Inflammatory macrophage treated with lipopolysaccharide for 1 hour (primary cell): ENCODE results near the gene SH3RF3.

Experiments
- DNase-seq, 2 donors: peaks; one replicate each; pipeline ENCODE4 v3.0.0-alpha.2; 2020 to 2022

Gene SH3RF3

GRCh38 chr2:109402980-109403840 is 274.2 kb downstream of the SH3RF3 start:
- no peak for DNase-seq

GRCh38 chr2:109403841-109404201 is 274.8 kb downstream of the SH3RF3 start:
- DNase-seq = no peak

DNA sequence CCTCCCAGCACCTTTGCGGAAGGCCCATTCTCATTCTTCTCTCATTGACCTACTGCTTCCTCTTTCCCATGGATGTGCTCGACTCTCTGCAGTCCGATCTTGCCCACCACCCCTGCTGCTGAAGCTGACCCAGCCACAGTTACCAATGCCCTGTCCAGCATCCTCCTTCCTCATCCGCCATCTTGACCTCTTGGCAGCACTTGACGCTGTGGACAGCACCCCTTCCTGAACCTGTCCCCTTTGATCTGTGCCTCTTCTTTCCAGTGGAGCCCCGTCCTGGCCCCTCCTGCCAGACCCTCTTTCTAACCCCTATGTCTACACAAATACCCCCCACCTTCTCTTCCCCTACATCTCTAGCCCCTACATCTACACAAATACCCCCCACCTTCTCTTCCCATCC is 275.7 kb downstream of the SH3RF3 start:
- DNase-seq = no peak

- no peak for DNase-seq
Measured at GRCh38 chr2:109405873-109406272, 276.9 kb downstream of the SH3RF3 start.

- DNase-seq = no peak
Measured at GRCh38 chr2:109406301-109406700, 277.3 kb downstream of the SH3RF3 start.

DNA sequence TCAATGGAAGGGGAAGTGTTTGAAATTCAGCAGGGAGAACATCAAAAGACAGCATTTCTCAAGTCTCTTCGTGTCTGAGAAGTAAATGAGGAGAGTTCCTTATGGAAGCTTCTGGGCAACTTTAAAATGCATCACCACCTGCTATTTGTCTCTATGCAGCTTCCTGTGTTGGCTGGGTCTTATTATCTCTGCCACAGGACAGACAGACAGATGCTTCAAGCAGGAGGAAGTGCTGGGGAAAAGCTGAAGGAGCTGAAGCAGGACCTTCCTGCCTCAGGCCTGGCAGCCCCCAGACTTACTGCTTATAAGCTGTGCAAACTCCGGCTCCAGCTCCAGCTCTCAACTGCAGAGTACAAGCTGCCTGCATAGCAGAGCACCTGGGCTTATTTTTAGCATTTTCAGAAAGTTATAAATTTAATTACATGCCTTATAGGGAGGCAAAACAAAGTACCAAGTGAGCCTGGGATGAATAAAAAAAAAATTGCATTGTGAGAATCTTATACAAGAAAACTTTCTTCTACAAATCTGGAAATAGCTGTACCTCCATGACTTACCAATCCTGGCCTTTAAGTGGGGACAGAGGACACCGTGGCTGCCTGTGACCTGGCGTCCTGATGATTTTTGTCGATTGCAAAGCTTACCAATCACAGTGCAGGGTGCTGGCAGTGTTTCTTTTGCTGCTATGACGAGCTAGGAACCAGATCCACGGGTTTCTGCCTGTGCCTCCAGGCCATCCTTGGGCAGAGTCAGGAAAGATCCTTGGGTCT is 278.5 kb downstream of the SH3RF3 start:
- DNase-seq = no peak

DNA sequence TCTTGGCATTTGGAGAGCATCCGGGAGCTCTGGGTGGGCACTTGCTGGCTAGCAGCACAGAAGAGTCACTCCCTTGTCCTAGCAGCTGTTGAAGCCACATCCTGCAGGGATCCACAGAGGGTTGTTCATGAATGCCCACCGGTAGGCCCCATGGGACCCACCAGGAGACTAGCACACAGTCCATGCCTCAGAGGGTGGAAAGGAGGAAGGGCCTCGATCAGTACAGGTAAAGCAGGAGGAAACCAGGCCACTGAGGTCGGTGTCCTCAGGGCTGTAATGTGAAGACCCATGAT is 279.0 kb downstream of the SH3RF3 start:
- DNase-seq = no peak

- no peak for DNase-seq
Measured at GRCh38 chr2:109409321-109410038, 280.5 kb downstream of the SH3RF3 start.

- DNase-seq = no peak
Measured at GRCh38 chr2:109410039-109410815, 281.2 kb downstream of the SH3RF3 start.

DNA sequence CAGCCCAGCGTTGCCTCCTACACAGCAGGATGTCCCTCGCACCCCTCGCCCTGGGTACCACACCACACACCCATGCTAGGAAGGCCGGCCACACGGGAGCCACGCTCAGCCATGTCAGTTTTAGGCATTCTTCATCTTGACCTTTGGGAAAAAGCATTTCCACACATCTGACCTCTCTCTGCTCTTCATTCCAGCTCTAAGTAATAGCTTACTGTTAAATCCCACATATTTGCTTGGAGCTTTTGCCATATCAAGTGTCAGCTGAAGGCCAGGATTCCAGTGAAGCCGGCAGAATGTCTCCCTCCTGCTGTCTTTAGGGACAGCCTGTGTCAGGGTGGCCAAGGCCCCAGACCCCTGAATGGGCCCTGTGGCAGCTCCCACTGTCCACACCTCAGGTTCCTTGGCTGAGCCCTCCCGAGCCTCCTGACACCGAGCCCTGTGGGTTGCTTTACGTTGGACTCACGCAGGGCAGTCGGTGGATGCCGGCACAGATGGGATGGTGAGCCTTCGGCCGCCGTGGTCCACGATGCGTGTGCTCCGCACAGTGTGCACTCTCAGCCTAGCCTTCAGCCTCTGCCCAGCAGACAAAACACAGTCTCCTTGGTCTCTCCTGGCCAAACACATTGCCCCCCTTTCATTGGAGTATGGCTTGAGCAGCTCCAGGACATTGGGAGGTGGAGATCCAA is 282.8 kb downstream of the SH3RF3 start:
- DNase-seq = no peak

- no peak for DNase-seq
Measured at GRCh38 chr2:109415581-109416013, 286.6 kb downstream of the SH3RF3 start.

GRCh38 chr2:109417701-109418335 is 288.8 kb downstream of the SH3RF3 start:
- no peak for DNase-seq

GRCh38 chr2:109418716-109419115 is 289.7 kb downstream of the SH3RF3 start:
- DNase-seq = no peak

GRCh38 chr2:109419171-109419756 is 290.3 kb downstream of the SH3RF3 start:
- DNase-seq = no peak

- peak in 1 of 2 donors; percentile 2 for DNase-seq
Measured at GRCh38 chr2:109419960-109420370, 291.0 kb downstream of the SH3RF3 start.

DNA sequence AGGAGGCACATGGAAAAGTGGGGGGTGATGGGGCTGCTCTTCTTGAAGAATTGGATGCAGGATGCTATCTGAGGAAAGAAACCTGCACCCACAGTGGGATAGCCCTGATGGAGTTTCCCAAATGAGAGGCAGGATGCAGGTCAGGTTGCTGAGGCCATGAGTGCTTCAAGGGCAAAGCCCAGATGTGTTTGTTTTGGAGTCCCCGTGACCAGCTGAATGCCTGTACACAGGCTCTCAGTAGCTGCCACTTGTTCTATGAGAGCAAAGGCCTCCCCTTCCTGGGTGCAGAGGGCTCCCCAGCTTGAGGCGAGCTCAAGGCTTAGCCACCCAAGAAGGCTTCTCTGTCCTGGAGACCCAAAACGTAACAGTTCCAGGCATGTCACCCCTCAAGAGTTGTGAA is 292.1 kb downstream of the SH3RF3 start:
- no peak for DNase-seq

DNA sequence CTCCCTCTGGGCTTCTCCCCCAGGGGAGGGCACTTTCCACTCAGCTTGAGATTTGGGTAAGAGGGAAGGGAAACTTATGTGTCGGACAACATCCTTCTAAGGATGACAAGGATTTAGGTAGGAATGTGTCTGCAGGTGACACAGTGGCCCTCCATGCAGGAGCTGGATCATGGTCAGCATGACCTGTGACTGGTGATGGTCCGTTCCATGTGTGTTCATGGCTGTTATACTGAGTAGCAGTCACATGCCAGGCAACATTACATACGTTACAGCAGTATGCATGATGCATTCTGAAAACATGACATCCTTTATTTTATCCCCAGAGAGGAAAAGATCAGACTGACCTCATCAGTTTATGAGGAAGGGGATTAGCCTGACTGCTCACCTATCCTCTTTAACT is 292.6 kb downstream of the SH3RF3 start:
- no peak for DNase-seq

GRCh38 chr2:109422071-109422757 is 293.2 kb downstream of the SH3RF3 start:
- no peak for DNase-seq

DNA sequence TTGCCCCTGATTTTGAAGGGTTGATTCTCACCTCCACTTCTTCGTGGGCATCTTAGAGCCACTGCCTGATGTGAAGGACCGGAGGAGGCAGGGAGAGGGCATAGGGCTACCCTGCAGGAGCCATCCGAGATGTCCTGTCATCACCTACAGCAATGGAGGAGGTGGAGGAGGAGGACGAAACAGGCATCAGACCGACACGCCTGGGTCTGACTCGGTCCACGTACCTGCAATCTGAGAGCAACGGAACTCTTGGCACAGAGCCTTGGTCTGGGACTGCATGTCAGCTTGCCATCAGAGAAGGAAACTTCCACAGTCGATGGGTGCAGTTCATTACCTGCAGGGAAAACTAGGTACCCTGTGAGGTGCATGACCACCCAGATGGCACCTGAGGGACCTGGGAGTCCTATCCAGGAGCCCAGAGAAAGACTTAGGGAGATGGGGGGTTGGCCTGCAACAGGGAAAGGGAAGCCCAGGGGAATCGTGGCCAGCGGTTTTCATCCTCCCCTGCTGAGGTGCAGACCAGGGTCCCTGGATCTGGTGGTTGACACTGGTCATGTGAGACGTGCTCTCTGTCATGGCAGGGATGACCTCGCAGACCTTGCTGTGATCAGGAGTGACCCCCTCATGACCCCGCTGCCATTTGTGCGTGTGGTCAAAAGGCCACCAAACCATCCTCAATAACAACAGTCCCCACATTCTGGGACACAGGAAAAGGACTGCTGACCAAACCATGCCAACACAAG is 293.9 kb downstream of the SH3RF3 start:
- no peak for DNase-seq
